GM18498 (cell line): ENCODE data around the gene HNRNPH2.
A peak's percentile ranks its signal among the peaks of the same experiment; 100 is the strongest.

Experiments
- ATAC-seq: cut with Tn5 transposase; IDR thresholded peaks from one replicate; pipeline ENCODE4 v1.9.1; 2021; ENCODE audit warnings: mild to moderate bottlenecking, moderate library complexity; ENCODE audit not compliant: unreplicated experiment

HNRNPH2 gene

DNA sequence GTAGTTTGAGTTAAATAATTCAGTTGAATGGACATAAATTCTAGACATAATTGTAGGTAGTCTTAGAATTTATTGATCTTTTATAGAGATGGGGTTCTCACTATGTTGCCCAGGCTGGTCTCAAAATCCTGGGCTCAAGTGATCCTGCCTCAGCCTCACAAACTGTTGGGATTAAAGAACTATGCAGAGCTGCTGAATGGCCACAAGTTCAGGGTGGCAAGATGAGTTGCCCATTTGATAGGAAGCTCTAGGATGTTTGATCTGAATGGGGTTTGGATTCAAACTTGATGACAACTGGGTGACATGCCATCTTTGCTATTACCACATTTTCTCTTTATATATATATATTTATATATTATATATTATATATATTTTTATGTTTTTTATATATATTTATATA is 13.7 kb upstream of the HNRNPH2 start:
- ATAC-seq: no peak

- no peak for ATAC-seq
Measured at GRCh38 chrX:101395789-101396188, 12.2 kb upstream of the HNRNPH2 start.

DNA sequence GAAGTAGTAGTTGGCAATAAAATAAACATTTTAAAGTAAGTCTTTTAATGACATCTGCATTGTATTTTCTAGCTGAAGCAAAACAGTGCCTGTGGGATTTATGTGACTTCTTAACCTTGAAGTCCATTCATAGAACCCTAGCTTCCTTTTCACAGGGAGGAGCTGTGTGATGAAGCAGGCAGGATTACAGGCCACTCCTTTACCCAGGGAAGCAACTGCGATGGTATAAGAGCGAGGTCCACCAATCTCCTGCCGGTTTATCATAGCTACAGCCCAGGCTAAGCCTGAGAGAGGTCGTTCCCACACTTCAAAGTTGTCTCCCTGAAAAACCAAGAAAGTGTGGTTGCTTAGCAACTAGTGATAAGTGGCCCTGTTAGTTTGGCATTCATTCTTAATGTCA is 10.2 kb upstream of the HNRNPH2 start:
- ATAC-seq: no peak

DNA sequence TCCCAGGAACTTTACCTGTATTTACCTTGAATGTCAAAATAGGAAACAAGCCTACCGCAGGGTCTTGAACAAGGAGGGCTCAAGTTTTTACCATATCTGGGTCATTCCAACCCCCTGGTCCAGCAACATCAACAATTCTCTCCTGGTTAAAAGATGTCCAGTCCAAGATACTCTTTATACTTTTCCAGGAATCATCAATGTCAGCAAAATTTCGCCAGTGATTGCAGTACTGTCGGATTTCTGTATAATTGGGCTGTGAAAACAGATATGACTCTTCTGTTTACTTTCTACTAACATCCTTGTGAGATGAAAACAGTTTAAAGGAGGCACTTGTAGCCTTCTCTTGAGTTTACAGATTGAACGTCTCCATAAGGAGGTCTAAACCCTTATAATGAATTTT is 9.3 kb upstream of the HNRNPH2 start:
- no peak for ATAC-seq

DNA sequence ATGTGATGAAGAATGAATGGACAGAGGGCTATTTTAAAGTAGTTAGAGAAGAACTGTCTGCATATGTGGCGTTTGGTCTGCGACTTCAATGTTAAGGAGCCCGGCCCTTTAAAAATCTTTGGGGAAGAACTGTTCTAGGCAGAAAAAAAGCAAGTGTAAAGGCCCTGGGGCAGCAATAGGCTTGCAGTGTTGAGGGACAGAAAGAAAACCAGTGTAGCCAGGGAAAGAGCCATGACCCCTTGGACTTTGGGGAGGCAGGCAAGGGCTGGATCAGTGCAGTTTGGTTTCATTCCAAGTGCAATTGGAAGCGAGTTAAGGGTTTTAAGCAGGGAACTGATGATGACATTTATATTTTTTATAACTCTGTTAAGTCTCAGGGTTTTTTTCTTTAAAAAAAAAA is 8.2 kb upstream of the HNRNPH2 start:
- no peak for ATAC-seq

- peak; percentile 4 for ATAC-seq
Measured at GRCh38 chrX:101407167-101407747, 765 bp upstream of the HNRNPH2 start.

GRCh38 chrX:101408532-101408841 is 465 bp downstream of the HNRNPH2 start:
- peak; percentile 23 for ATAC-seq

- ATAC-seq: no peak
Measured at GRCh38 chrX:101409043-101409442, 1.0 kb downstream of the HNRNPH2 start.

DNA sequence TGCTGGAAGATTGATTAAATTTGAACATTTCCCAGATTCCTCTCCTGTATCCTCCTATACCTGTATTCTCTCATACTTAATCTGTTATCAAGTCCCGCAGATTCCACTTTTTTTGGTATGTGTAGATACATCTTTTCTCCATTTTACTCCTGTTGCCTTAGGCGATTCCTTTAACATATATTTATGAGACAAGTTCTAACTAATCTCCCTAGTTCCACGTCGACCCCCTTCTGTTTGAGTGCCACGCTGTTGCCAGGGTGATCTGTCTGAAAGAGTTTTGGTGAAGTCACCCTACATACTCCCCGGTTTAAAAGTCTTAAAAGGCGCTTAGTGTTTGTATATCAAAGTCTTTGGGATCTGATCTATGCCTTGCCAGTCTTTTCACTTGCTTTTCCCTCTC is 2.4 kb downstream of the HNRNPH2 start:
- ATAC-seq: no peak

- no peak for ATAC-seq
Measured at GRCh38 chrX:101411984-101412383, 4.0 kb downstream of the HNRNPH2 start.

DNA sequence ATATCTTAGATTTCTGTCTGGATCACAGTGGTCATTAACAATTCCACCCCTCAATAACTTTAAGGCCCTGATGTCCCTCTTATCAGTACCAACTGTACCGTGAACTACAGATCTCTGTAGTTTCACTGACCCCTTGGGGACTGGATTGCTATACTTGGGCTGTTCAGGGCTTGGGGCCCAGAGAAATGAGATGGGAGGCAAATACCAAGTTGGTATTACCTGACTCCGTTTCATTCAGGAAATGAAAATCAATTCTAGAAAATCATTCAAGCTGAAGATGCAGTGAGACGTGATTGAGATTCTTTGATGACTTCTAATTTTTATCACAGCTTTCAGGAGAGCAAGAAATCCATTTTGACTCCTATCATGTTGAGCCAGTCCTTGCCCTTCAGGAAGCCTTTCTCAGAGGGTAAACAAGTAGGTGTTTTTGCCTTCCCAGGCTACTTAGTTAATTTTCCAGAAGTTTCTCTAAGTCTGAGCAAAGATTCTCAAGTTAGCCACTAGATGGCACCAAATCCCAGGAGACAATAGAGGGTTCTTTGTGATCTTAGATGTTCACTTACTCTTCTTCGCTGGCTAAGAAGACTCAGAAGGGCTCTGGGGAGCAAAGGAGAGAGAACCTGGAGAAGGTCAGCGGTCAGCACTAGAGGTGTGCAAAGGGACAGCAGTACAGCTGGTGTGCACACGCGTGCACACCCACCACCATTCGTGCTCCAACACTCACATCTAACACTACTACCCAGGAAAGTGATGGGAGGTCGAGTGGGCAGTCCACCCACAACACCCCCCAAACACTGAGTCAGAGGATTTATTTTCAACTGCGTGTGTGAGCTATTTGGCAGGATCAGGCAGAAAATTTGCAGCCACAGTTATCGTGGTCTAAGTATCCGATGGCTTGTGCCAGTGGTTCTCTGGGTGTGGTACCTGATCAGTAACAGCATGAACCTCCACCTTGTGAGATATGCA is 7.4 kb downstream of the HNRNPH2 start:
- ATAC-seq: peak; percentile 69

DNA sequence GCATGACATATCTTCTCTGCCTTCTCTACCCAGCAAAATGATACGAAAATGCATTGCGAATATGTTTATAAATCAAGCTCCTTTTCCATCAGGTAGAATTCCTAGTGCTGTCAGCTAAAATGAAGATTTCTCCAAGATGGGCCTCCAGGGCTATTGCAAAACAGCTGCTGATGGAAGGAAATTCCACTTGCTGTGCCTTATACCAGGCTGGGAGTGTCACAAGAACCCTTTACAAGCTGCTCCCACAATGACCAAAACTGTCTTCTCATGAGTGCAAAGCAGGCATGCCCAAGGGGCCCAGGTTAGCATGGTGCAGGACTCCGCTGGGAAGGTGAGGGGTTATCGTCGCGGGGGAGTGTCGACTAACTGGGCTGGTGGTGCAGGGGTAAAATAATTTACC is 8.7 kb downstream of the HNRNPH2 start:
- ATAC-seq: no peak

DNA sequence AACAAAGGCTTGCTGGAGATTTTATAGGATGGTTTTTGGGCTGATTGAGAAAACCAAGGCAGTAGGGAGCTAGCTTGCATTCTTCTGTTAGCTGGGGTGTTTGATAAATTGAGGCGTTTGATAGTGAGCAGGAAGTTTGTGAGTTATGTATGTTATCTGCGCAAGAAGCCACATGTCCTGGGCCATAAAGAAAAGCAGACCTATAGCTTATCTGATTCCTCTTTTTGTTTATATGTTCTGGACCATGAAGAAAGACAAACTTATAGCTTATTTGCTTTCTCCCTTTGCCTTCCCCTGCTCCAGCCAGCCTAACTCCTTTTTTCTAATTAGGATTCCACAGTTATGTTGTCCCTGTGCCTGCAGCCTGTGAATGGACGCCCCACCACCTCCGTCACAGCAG is 9.2 kb downstream of the HNRNPH2 start:
- no peak for ATAC-seq

DNA sequence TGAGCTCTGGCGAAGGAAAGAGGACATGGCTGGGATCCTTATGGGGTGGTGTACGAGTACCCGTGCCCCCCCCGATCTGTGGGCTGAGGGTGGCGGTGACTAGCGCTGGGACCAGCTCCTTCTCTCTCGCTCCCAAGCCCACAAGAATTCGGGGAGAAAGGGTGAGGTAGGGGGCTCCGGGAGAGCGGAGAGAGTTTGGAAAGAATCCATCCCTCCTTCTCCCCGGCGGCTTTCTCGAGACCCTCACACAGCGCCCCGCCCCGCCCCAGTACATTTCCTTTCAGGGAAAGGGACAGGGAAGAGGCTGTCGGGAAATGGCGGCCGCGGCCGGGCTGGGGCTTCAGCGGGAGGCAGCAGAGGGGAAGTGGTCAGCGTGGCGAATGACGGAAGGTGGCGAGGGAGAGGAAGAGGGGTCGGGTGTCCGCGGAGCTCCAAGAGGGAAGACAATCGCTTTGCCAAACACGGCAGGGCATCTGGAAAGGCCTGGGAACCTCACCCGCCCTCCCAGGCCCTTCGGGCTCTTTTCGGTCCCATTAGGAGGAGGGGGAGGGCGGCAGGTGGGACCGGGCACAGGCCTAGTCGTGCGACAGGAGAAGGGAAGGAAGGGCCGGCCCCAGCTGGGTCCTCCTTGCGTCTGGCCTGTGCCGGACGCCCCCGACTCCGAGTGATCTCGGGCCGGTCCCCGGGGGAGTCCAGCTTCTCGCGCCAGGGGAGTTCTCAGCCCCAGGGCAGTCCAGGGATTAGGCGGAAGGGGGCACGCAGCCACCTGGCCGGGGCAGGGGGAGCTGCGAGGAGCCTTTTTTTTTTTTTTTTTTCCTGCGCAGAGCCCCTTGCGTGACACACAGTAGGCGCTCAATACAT is 10.2 kb downstream of the HNRNPH2 start:
- ATAC-seq: peak; percentile 54

- ATAC-seq: no peak
Measured at GRCh38 chrX:101419489-101419888, 11.5 kb downstream of the HNRNPH2 start.

- ATAC-seq: no peak
Measured at GRCh38 chrX:101427954-101428353, 19.9 kb downstream of the HNRNPH2 start.

DNA sequence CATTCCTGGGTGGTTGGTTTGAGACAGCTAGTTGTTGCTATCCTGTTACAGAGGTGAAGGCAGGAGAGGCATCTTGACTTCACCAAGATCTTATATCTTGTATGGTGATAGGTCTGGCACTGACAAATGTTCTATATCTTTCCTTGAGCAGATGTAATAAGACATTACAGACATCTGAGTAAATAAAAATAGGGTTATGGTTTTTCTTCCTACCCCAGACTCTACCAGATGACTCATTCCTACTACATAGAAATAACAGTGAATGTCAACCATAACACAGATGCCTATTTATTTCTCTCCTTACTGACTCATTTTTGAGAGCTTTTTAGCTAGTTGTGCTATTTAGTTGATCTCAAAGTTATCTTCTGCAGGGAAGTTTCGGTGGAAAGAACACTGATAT is 21.9 kb downstream of the HNRNPH2 start:
- ATAC-seq: peak; percentile 59

DNA sequence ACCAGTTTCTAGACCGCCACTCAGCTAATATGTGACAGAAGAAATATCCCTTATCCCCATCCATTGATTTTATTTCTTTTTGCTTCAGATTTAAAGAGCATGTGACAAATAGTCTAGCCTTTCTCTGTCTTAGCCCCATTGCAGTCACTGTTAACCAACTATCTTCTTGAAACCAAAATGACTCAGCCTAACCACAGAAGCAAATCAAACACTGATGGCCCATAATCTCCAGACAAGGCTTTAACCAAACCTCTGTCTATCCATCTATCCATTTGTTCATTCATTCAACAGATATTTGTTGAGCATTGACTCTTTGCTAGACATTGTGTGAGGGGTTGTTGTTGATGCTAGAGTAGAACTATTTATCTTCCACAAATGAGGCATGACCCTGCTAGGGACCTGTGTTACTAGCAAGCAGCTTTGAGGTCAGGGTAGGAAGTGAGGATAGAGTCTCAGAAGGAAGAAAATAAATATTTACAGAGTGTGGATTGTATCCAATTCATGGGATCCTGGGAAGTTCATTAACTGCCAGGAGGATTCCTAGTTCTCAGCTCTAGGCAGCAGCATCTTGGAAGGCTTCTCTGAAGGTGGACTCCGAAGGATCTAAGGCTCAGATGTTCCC is 22.5 kb downstream of the HNRNPH2 start:
- ATAC-seq: peak; percentile 97

DNA sequence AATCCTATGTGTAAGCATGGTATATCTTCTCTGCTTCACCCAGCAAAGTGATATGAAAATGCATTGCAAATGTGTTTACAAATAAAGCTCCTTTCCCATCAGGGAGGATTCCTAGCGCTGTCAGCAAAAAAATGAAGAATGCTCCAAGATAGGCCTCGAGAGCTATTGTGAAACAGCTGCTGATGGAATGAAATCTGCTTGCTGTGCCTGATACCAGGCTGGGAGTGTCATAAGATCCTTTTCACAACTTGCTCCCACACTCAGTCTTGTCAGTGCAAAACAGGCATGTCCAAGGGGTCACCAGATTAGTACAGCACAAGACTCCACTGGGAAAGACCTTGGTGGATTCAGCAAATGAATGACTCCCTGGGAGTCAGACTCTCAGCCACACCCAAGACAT is 34.1 kb downstream of the HNRNPH2 start:
- no peak for ATAC-seq

GRCh38 chrX:101449279-101449678 is 41.3 kb downstream of the HNRNPH2 start:
- no peak for ATAC-seq

DNA sequence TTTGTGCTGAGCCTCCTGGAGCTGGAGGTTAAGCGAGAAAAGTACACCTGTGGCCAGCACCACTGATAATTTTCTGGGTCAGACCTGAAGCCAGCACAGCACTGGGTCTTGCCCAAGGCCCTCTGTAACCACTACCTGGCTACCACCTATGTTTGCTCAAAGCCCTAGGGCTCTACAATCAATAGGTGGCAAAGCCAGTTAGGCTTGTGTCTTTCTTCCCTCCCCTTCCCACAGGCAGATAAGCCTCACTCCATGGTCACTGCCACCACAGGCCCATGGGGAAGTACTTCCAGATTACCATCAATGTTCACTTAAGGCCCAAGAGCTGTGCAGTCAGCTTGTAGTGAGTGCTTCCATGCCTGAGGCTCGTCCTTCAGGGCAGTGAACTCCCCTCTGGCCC is 42.1 kb downstream of the HNRNPH2 start:
- ATAC-seq: no peak
